ENCODE data around the gene CDKN1C. TPM values are rescaled to one million over a fixed set of nuclear protein-coding genes. Genes with fewer than 3 reads are reported as not detected.

Gene CDKN1C
- total RNA-seq, 1 donor from 2014 or later, result 42.1 TPM

DNA sequence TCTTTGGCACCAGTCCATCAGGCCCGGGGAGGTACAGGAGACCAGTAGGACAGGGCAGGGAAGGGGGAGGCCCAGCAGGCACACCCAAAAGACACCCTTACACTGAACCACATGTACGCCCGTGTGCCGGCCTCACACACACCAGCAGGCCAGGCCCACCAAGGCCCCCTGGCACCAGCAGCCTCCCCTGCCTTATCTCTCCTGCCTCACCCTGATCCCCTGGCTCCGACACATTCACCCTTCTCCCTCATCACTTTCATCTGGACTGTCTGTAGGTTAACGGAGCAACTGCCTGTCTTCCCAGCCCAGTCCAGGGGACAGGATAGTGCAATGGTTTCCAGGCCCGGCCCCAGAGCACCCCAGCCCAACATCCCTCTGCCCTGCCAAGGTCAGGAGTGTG, 4.9 kb downstream of the CDKN1C start:
- H3K27ac ChIP-seq, result no peak overlapping the region
- no peaks in the 10 kb centered on the region for H3K9me3 ChIP-seq
- no peaks in the 10 kb centered on the region for H3K27me3 ChIP-seq
- no peak overlapping the region for H3K4me3 ChIP-seq
- H3K4me1 ChIP-seq, result peaks cover 7% of the 10 kb centered on the region
- TF ChIP-seq, protein P1, sequence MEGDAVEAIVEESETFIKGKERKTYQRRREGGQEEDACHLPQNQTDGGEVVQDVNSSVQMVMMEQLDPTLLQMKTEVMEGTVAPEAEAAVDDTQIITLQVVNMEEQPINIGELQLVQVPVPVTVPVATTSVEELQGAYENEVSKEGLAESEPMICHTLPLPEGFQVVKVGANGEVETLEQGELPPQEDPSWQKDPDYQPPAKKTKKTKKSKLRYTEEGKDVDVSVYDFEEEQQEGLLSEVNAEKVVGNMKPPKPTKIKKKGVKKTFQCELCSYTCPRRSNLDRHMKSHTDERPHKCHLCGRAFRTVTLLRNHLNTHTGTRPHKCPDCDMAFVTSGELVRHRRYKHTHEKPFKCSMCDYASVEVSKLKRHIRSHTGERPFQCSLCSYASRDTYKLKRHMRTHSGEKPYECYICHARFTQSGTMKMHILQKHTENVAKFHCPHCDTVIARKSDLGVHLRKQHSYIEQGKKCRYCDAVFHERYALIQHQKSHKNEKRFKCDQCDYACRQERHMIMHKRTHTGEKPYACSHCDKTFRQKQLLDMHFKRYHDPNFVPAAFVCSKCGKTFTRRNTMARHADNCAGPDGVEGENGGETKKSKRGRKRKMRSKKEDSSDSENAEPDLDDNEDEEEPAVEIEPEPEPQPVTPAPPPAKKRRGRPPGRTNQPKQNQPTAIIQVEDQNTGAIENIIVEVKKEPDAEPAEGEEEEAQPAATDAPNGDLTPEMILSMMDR (IDR thresholded peaks at IDR 0.05), result no peak
- intact Hi-C loops (cut with DNase I), result loop anchor here (10.0 kb wide), 1 partner anchor 76 kb away; no protein-coding TSS in a partner anchor
- DNase-seq (no peak), ATAC-seq (no peak)
- no peaks in the 10 kb centered on the region for H3K36me3 ChIP-seq

DNA sequence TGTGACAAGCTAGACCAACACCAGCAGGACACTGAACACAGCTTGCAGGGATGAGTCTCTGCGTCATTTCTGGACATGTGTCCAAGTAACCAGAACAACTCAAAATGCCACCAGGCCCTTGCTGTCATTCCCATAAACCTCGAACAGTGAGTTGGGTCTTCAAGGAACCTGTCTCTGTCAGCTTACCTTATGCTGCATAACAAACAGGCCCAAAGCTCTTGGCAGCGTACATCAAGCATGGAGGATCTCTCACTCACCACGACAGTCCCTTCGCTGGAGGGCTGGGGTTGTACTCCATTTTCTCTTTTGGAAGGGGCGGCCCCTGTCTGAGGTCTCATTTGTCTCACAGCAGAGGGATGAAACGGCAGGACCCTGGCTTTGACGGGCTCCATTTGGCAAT, 6.8 kb downstream of the CDKN1C start:
- no peaks in the 10 kb centered on the region for H3K27me3 ChIP-seq
- H3K9me3 ChIP-seq, result no peaks in the 10 kb centered on the region
- intact Hi-C loops (cut with DNase I), result no loop called here
- H3K4me3 ChIP-seq, result no peak overlapping the region
- H3K36me3 ChIP-seq, result no peaks in the 10 kb centered on the region
- H3K4me1 ChIP-seq, result peaks cover 7% of the 10 kb centered on the region
- TF ChIP-seq, protein P1 (IDR thresholded peaks at IDR 0.05), result no peak
- ATAC-seq, result no peak
- DNase-seq, result no peak
- no peak overlapping the region for H3K27ac ChIP-seq

DNA sequence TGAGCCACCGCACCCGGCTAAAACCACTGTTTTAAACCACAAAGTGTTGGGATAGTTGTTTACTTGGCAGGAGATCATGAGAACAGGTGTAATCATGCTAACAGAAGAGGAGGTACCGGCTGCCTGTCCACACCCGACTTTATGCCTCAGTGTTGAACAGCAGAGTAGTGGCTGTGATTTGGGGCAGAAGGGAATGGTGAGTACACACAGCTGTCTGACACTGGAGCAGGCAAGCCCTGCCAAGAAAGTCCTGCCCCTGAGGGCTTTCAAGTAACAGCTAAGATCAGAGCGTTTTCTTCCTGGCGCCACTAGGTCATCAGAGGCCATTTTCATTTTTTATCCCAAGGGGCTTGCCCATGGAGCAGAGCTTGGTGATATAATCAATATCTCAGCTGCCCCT, 8.1 kb downstream of the CDKN1C start:
- H3K27me3 ChIP-seq, result no peaks in the 10 kb centered on the region
- DNase-seq (no peak), ATAC-seq (no peak)
- H3K4me3 ChIP-seq, result no peak overlapping the region
- H3K27ac ChIP-seq, result no peak overlapping the region
- TF ChIP-seq, protein P1 (IDR thresholded peaks at IDR 0.05), result no peak
- H3K36me3 ChIP-seq, result no peaks in the 10 kb centered on the region
- no peaks in the 10 kb centered on the region for H3K9me3 ChIP-seq
- intact Hi-C loops (cut with DNase I), result no loop called here
- peaks cover under 1% of the 10 kb centered on the region for H3K4me1 ChIP-seq

DNA sequence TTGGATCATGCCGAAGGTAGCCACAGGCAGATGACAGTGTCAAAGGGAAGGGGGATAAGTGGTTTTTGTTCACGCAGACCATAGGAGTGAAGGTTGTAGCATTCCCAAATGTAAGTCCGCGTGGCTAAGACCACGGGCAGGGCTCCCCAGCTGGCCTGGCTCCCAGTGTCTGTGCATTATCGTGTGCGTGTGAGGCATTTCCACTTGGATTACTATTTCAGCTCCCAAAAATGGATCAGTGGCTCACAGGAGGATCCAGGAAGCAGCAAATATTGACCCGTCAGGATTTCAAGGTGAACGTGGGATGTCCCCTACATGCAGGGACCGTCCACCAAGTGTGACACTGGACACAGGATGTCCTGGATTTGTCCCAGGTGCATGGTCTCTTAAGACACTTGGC, 10.6 kb downstream of the CDKN1C start:
- ATAC-seq, result no peak
- Histone ChIP-seq H3K9me3 (no peaks in the 10 kb centered on the region), H3K36me3 (no peaks in the 10 kb centered on the region), H3K4me1 (peaks cover 7% of the 10 kb centered on the region), H3K27me3 (peaks cover 15% of the 10 kb centered on the region), H3K27ac (no peak overlapping the region), H3K4me3 (no peak overlapping the region)
- intact Hi-C loops (cut with DNase I), result no loop called here
- no peak for DNase-seq
- TF ChIP-seq, protein P1 (IDR thresholded peaks at IDR 0.05), result no peak

DNA sequence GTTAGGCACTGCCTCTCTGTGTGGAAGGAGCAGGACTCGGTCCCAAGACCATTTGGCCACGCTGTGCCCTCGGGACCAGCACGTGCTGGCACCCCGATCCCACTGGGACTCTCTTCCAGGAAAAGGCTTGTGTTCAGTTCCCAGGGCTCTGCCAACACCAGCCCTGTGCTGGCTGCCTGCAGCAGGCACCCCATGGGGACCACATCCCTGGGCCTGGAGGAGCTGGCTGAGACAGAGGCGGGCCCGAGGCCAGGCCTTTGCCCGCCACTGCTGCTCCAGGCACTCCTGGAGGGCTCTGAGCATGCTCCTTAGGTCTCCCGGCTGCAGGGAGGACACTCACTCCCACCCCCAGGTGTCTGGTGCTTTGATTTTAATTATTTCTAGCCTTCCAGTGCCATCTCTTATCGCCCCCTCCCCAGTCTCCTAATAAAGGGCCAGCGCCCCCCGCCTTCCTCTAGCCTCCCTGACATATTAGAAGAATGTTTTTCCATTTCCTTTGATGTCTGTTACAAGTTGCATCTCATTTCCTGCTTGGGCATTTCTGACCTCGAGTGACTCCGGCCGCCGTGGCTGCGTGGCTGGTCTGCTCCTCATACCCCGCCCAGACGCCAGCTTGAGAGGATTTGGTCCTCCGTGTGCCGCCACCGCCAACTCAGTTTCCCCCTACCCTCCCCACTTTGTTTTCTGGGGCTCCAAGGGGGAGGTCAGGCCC, 14.4 kb downstream of the CDKN1C start:
- TF ChIP-seq, protein P1 (IDR thresholded peaks at IDR 0.05), result no peak
- Histone ChIP-seq H3K27ac (no peak overlapping the region), H3K4me3 (no peak overlapping the region), H3K36me3 (no peaks in the 10 kb centered on the region), H3K27me3 (peaks cover 26% of the 10 kb centered on the region), H3K9me3 (no peaks in the 10 kb centered on the region), H3K4me1 (peaks cover 7% of the 10 kb centered on the region)
- DNase-seq (no peak), ATAC-seq (no peak)
- intact Hi-C loops (cut with DNase I), result no loop called here

Measured in upper lobe of right lung (tissue), 1 donor.